Posterior vena cava (tissue), 2 donors: ENCODE results near the gene PVRIG. TPM values are rescaled to one million over a fixed set of nuclear protein-coding genes. Genes with fewer than 3 reads are reported as not detected.
"Not testable (repeated sequence)": the region's sequence is repeated elsewhere in the genome, so short reads cannot be mapped to it uniquely, and the experiment has no call there.

ENCODE experiments used
- DNase-seq: peaks from one replicate; pipeline ENCODE4 v3.0.0-alpha.2; 2020; ENCODE audit warnings: low spot score
- intact Hi-C, 2 donors: fragments of 100-400 bp; cut with DNase I; formaldehyde crosslinking; loops; one replicate each; pipeline versions ENCODE4 v1.14.1 to v1.14.2; 2022 to 2023
- total RNA-seq, 2 donors: library from RNA; stranded (reverse); fragmentation: NEBNext Ultra II Directional; extraction: Animal tissue kit (Norgen Biotek cat#: 25700); gene quantifications; one replicate each; pipeline ENCODE4 v1.2.1, GENCODE V29; 2021
- donor health status: DM: yes; HTN: yes; CAD: no.
- donor health status: DM: yes; HTN: yes; CAD: no.

The PVRIG gene
- total RNA-seq, 2 donors from 2014 or later = 0.42 to 0.67 TPM

GRCh38 chr7:100191775-100192174 is 28.0 kb upstream of the PVRIG start:
- no peak for DNase-seq
- intact Hi-C loops = loop anchor here in 1 of 2 donors (10.0 kb wide), 1 partner anchor 1047 kb away; the partner anchor contains the start of gene SMURF1

- not testable (repeated sequence) for DNase-seq
- intact Hi-C loops = loop anchor here in 1 of 2 donors (10.0 kb wide), 1 partner anchor 1048 kb away; the partner anchor contains the start of gene SMURF1
Observed at GRCh38 chr7:100192281-100192862, 27.4 kb upstream of the PVRIG start.

DNA sequence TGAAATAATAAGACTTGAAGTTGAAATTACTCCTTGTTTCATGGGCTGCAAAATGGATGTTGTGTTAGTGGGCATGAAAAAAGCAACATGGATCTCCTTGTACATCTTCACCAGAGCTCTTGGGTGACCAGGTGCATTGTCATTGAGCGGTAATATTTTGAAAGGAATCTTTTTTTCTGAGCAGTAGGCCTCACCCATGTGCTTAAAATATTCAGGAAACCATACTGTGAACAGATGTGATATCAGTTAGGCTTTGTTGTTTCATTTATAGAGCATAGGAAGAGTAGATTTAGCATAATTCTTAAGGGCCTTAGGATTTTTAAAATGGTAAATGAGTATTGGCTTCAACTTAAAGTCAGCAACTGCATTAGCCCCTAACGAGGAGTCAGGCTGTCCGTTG is 26.8 kb upstream of the PVRIG start:
- no peak for DNase-seq
- intact Hi-C loops = loop anchor here in 1 of 2 donors (10.0 kb wide), 1 partner anchor 1048 kb away; the partner anchor contains the start of gene SMURF1

- no peak for DNase-seq
- intact Hi-C loops = loop anchor here in 1 of 2 donors (10.0 kb wide), 1 partner anchor 1050 kb away; the partner anchor contains the start of gene SMURF1
Observed at GRCh38 chr7:100195222-100195621, 24.5 kb upstream of the PVRIG start.

DNA sequence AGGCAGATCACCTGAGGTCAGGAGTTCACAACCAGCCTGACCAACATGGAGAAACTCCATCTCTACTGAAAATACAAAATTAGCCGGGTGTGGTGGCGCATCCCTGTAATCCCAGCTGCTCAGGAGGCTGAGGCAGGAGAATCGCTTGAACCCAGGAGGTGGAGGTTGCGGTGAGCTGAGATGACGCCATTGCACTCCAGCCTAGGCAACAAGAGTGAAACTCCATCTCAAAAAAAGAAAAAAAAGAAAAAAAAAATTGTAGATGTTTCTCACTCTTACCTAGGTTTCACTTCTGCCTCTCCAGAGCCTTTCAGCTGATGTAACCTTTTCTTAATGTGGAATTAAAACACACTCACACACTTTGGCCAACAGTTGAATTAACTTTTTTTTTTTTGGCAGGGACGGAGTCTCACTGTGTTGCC is 23.8 kb upstream of the PVRIG start:
- intact Hi-C loops = loop anchor here in 1 of 2 donors (10.0 kb wide), 1 partner anchor 1051 kb away; the partner anchor contains the start of gene SMURF1
- DNase-seq = not testable (repeated sequence)

GRCh38 chr7:100198266-100198665 is 21.5 kb upstream of the PVRIG start:
- intact Hi-C loops = loop anchor here in 1 of 2 donors (10.0 kb wide), 1 partner anchor 1053 kb away; the partner anchor contains the start of gene SMURF1
- no peak for DNase-seq

- DNase-seq = no peak
- intact Hi-C loops = no loop called here
Observed at GRCh38 chr7:100200693-100201092, 19.1 kb upstream of the PVRIG start.

GRCh38 chr7:100204454-100204853 is 15.3 kb upstream of the PVRIG start:
- intact Hi-C loops = no loop called here
- DNase-seq = no peak

GRCh38 chr7:100208911-100209408 is 10.8 kb upstream of the PVRIG start:
- intact Hi-C loops = no loop called here
- no peak for DNase-seq

DNA sequence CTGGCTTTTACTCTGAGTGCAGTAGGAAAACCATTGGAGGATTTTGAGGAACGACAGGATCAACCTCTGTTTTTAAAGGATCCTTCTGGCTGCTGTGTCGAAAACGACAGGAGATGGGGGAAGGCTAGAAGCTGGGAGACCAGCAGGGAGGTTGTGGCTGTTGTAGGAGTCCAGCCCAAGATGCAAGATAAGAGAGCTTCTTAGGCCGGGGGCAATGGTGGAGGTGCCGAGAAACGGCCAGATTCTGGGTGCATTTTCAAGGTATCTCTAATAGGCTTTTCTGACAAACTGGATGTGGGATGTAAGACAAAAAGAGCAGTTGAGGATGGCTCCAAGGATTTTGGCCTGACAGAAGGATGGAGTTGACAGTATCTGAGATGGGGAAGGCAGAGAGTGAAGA is 10.3 kb upstream of the PVRIG start:
- no peak for DNase-seq
- intact Hi-C loops = no loop called here

DNA sequence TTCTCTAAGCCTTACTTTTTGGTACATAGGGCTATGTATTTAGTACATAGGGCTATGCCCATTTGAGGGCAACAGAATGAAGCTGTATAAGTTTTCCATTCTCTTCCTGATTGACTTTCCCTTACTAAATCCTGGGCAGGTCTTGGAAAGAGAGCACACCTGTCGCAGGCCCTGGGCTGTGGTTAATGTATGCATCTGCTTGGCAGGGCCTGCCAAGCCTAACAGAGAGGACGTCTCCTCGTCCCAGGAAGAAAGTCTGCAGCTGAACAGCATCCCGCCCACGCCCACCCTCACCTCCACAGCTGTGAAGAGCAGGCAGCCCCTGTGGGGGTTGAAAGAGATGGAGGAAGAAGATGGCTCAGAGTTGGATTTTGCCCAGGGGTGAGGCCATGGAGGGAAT is 8.9 kb upstream of the PVRIG start:
- no peak for DNase-seq
- intact Hi-C loops = no loop called here

DNA sequence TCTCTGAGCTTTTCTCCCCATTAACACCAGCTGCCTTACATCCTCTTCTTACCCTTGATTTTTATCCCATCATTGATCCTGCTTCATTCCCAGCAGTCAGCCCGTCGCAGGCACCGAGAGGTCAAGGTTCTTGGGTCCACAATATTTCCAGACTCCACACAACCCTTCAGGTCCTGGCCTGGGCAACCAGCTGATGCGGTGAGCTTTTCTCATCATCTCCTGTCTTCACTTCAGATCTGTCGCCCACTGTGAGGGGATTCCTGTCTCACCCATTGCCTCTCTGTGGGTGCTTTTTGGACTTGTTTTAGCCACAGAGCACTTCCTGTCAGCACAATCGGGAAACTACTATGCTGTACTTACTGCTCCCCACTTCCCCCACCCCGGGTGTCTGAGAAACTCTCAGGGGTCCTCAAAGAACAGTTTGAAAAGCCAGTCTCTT is 8.4 kb upstream of the PVRIG start:
- intact Hi-C loops = no loop called here
- no peak for DNase-seq

DNA sequence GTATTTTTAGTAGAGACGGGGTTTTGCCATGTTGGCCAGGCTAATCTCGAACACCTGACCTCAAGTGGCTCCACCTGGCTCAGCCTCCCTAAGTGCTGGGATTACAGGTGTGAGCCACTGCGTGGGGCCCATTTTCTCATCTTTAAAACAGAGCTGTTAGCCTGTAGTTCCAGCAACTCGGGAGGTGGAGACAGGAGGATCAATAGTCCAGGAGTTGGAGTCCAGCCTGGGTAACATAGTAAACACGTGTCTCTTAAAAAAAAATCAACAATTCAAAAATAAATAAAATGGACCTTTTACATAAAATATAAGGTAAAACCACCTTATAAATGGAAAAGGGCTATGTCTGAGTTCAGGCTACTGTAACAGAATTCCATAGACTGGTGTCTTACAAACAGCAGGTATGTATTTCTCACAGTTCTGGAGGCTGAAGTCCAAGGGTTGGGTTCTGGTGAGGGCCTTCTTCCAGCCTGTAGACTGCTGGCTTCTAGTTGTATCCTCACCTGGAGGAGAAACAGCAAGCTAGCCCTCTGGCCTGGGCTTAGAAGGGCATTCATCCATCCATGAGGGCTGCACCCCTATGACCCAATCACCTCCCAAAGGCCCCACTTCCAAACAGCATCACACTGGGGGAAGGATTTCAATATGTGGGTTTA is 7.0 kb upstream of the PVRIG start:
- intact Hi-C loops = no loop called here

DNA sequence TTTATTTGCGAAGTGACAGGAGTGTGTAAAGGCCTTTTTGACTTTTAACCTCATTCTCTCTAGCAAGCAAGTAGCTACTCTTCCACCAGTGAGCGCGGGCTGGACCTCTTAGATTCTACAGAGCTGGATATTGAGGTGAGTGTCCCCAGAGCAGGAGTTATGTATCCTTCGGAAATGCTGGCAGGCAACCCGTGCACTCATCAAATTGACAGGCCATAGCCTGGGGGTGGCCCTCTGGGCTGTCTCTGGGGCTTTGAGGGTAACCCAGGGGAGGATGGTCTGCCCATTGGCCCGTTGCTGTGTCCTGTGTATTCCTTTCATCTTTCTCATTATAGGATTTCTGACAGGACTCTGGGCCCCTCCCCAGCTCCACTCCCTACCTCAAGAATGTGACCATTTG is 6.1 kb upstream of the PVRIG start:
- intact Hi-C loops = no loop called here
- no peak for DNase-seq

More for the DNA sequence above, 7.0 kb upstream of the PVRIG start:
- no peak for DNase-seq

DNA sequence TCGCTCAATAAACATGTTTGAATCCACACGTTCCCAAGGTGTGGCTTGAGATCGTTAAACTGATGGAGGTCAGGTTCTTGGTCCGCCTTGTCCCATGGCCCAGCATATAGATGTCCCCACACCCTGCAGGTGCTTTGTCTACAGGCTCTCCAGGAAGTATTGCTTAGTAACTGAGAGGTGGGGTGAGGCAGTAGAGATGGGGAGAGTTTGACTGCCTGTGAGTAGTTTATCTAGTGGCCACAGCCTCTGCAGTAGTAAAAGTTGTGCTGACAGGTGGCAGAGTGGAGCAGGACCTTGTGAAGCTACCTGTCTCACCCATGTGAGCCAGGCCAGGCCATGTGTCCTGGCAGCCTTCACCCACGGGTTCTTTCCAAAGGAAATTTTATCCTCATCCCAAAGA is 5.4 kb upstream of the PVRIG start:
- intact Hi-C loops, DNase-seq: not testable (repeated sequence)

DNA sequence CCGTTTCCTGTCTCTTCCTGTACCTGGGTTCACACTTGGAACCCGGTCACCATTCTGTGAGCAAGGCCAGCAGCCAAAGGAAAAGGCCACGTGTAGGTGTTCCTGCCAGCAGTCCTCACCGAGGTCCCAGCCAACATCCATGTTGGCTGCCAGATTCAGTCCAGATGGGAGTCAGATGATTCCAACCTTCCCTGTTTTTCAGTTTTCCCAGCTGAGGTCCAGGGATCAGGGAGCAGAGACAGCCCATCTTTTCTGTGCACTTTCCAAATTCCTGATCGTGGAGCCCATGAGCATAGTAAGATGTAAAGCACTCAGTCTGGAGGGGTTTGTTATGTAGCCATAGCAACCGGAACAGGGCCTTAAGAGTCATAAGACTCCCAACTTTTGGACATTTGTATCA is 3.9 kb upstream of the PVRIG start:
- intact Hi-C loops = no loop called here
- peak; percentile 78 for DNase-seq

- intact Hi-C loops = not testable (repeated sequence)
- DNase-seq = peak; percentile 96
Observed at GRCh38 chr7:100217934-100218333, 1.8 kb upstream of the PVRIG start.

DNA sequence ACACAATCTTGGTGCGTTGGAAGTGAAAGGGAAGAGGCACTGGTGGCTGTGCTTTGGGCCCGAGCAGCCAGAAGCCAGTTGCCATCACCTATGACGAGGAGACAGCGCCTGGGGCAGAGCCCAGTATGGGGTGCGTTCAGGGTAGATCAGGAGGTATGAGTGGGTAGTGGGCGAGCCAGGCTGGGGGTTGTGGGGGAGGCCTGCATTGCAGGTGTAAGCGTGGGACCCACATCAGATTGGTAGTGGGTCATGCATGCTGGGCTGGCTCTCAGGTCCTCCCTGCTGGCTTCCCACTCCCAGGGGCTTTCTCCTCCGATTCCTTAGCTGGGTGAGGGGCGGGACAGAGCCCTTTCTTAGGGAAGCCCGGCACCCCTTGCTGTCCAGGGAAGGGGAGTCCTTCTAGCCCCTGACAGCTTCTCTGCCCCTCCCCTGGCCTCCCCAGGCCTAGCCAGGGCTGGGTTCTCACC is 445 bp upstream of the PVRIG start:
- intact Hi-C loops = no loop called here

DNA sequence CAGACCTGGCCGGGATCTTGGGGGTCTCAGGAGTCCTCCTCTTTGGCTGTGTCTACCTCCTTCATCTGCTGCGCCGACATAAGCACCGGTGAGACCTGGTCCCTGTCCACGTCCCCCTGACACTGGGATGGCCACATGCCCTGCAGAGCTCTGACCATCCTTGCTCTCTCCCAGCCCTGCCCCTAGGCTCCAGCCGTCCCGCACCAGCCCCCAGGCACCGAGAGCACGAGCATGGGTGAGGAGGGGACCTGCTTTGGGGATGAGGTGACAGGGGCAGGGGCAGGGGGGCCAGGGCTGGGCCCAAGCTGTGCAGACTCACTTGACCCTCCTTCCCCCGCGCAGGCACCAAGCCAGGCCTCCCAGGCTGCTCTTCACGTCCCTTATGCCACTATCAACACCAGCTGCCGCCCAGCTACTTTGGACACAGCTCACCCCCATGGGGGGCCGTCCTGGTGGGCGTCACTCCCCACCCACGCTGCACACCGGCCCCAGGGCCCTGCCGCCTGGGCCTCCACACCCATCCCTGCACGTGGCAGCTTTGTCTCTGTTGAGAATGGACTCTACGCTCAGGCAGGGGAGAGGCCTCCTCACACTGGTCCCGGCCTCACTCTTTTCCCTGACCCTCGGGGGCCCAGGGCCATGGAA is 959 bp downstream of the PVRIG start:
- no peak for DNase-seq
- intact Hi-C loops = loop anchor here in 1 of 2 donors (5.0 kb wide), 1 partner anchor 88 kb away; no protein-coding TSS in a partner anchor

More for the DNA sequence above, 445 bp upstream of the PVRIG start:
- no peak for DNase-seq
